GM12878 (cell line): ENCODE results near the gene PNMA8B. TPM values are rescaled to one million over a fixed set of nuclear protein-coding genes. Genes with fewer than 3 reads are reported as not detected.

Experiments
- ATAC-seq: fragments of 200-7000 bp; cut with Tn5 transposase; 3 replicates; pipeline ENCODE4 v1.9.1; 2020; ENCODE audit warnings: mild to moderate bottlenecking, moderate library complexity
- BruUV-seq: library from RNA; stranded (reverse); fragments of 400-500 nt; replicated peaks from 2 replicates; lab custom pipeline; 2021; lab: Mats Ljungman, UMichigan
- CTCF ChIA-PET: fragments of 300-600 bp; sonication (Branson Sonifier 250); formaldehyde crosslinking; extraction: SDS; loops from one replicate; lab custom pipeline; 2021; ENCODE audit warnings: inconsistent platforms; lab: Yijun Ruan, JAX
- POLR2A ChIA-PET: fragments of 350-600 bp; formaldehyde crosslinking; extraction: SDS; loops from one replicate; lab custom pipeline; 2021; ENCODE audit warnings: inconsistent platforms; lab: Charles Lee
- RAD21 ChIA-PET: fragments of 300-600 bp; sonication (Branson Sonifier 250); formaldehyde crosslinking; loops from one replicate; lab custom pipeline; 2023; ENCODE audit warnings: antibody characterized with exemption; ENCODE audit not compliant: unreplicated experiment; lab: Charles Lee
- SMC1A ChIA-PET: fragments of 300-600 bp; sonication (Branson Sonifier 250); formaldehyde crosslinking; loops from one replicate; lab custom pipeline; 2023; ENCODE audit not compliant: unreplicated experiment, uncharacterized antibody; lab: Charles Lee
- DNase-seq: peaks from one replicate; pipeline ENCODE4 v3.0.0-alpha.2; 2011; ENCODE audit warnings: low read depth, low spot score
- FAIRE-seq: peaks from 3 replicates; lab custom pipeline; 2011; peaks lifted over from hg19 to GRCh38; lab: Jason Lieb, UNC
- H2AFZ ChIP-seq: 2 replicates; pipeline ENCODE4 v1.6.0; 2011; ENCODE audit warnings: low read depth, low read length, control low read depth; ENCODE audit not compliant: control insufficient read depth
- H3K27ac ChIP-seq: 2 replicates; pipeline ENCODE4 v1.5.1; 2011; ENCODE audit warnings: control low read depth; ENCODE audit not compliant: control insufficient read depth, insufficient read depth
- H3K27me3 ChIP-seq, 2 experiments: replicated peaks in 1 of 2; 2 replicates each; pipeline versions ENCODE4 v1.6.0 to v1.6.1; 2011; ENCODE audit warnings: low read length in 1 of 2; ENCODE audit not compliant: control insufficient read depth in 2 of 2, insufficient read depth in 2 of 2
- H3K36me3 ChIP-seq, 2 experiments: 2 replicates each; pipeline ENCODE4 v1.5.1; 2011; ENCODE audit warnings: low read length in 1 of 2; ENCODE audit not compliant: control insufficient read depth in 2 of 2, insufficient read depth in 2 of 2
- H3K4me1 ChIP-seq: 2 replicates; pipeline ENCODE4 v1.6.1; 2011; ENCODE audit warnings: mild to moderate bottlenecking, low read length, moderate library complexity, mixed read lengths; ENCODE audit not compliant: control insufficient read depth, insufficient read depth
- H3K4me2 ChIP-seq: 2 replicates; pipeline ENCODE4 v1.6.0; 2011; ENCODE audit warnings: control low read depth; ENCODE audit not compliant: control insufficient read depth, insufficient read depth
- H3K4me3 ChIP-seq: fragments of 200-600 bp; sonication (generic); 2 replicates; pipeline ENCODE4 v1.5.1; 2016
- H3K79me2 ChIP-seq: 2 replicates; pipeline ENCODE4 v1.6.0; 2011; ENCODE audit warnings: low read length; ENCODE audit not compliant: control insufficient read depth, insufficient read depth
- H3K9ac ChIP-seq: 2 replicates; pipeline ENCODE4 v1.8.0; 2011; ENCODE audit warnings: low read length, control low read depth, mixed read lengths; ENCODE audit not compliant: control insufficient read depth, insufficient read depth
- H3K9me3 ChIP-seq: replicated peaks from 3 replicates; pipeline ENCODE4 v1.5.1; 2011; ENCODE audit warnings: mild to moderate bottlenecking, low read length; ENCODE audit not compliant: control insufficient read depth, insufficient read depth
- H4K20me1 ChIP-seq: 2 replicates; pipeline ENCODE4 v1.6.0; 2011; ENCODE audit not compliant: control insufficient read depth, insufficient read depth
- BACH1 ChIP-seq: fragments of 450-650 bp; IDR thresholded peaks from 2 replicates; pipeline ENCODE4 v1.6.1; 2017; ENCODE audit warnings: mild to moderate bottlenecking, borderline replicate concordance
- BCL11A ChIP-seq: IDR thresholded peaks from 2 replicates; pipeline ENCODE4 v1.6.1; 2011; ENCODE audit warnings: low read depth, low read length
- CBX3 ChIP-seq: fragments of 200-600 bp; sonication (generic); IDR thresholded peaks from 2 replicates; pipeline ENCODE4 v1.6.1; 2016; ENCODE audit warnings: low read depth, borderline replicate concordance
- CREB1 ChIP-seq: IDR thresholded peaks from 2 replicates; pipeline ENCODE4 v1.6.1; 2012; ENCODE audit warnings: low read depth, mild to moderate bottlenecking, inconsistent platforms
- CREM ChIP-seq: IDR thresholded peaks from 2 replicates; pipeline ENCODE4 v1.6.1; 2014; ENCODE audit warnings: antibody characterized with exemption, low read depth
- FOXM1 ChIP-seq: IDR thresholded peaks from 2 replicates; pipeline ENCODE4 v1.6.1; 2012; ENCODE audit warnings: low read depth, mild to moderate bottlenecking, inconsistent platforms, low read length, moderate library complexity
- GABPA ChIP-seq: IDR thresholded peaks from 2 replicates; pipeline ENCODE4 v1.6.1; 2014; ENCODE audit warnings: antibody characterized with exemption, low read depth, mild to moderate bottlenecking, inconsistent platforms
- GATAD2B ChIP-seq: fragments of 450-650 bp; conservative IDR thresholded peaks from 2 replicates; pipeline ENCODE4 v1.6.1; 2017; ENCODE audit warnings: low read depth, mild to moderate bottlenecking, moderate library complexity
- IRF3 ChIP-seq: fragments of 450-650 bp; IDR thresholded peaks from 2 replicates; pipeline ENCODE4 v1.6.1; 2014; ENCODE audit warnings: mild to moderate bottlenecking
- LARP7 ChIP-seq: fragments of 450-650 bp; IDR thresholded peaks from 2 replicates; pipeline ENCODE4 v1.6.1; 2017; ENCODE audit warnings: mild to moderate bottlenecking
- MTA2 ChIP-seq: fragments of 450-650 bp; IDR thresholded peaks from 2 replicates; pipeline ENCODE4 v1.6.1; 2016; ENCODE audit warnings: low read depth, mild to moderate bottlenecking, moderate library complexity
- PAX8 ChIP-seq: fragments of 450-650 bp; IDR thresholded peaks from 2 replicates; pipeline ENCODE4 v1.6.1; 2017; ENCODE audit warnings: mild to moderate bottlenecking, moderate library complexity
- SPI1 ChIP-seq: IDR thresholded peaks from 2 replicates; pipeline ENCODE4 v1.6.1; 2011; ENCODE audit warnings: low read depth, mild to moderate bottlenecking, low read length, moderate library complexity, borderline replicate concordance; ENCODE audit not compliant: insufficient read depth
- SREBF2 ChIP-seq: IDR thresholded peaks from 2 replicates; pipeline ENCODE4 v1.6.1; 2012; ENCODE audit warnings: mild to moderate bottlenecking, low read length
- ZBTB40 ChIP-seq: fragments of 450-650 bp; IDR thresholded peaks from 2 replicates; pipeline ENCODE4 v1.6.1; 2016; ENCODE audit warnings: mild to moderate bottlenecking, moderate library complexity, borderline replicate concordance
- WGBS: methylation state at CpG from one replicate; pipeline ENCODE4 v1.1.6; 2016; ENCODE audit warnings: low lambda C conversion rate; ENCODE audit not compliant: insufficient replicate concordance, insufficient coverage; ENCODE audit errors: missing lambda C conversion rate; 5-methylcytosine and 5-hydroxymethylcytosine counted together
- in situ Hi-C: fragments of 300-500 bp; cut with MboI; formaldehyde crosslinking; loops from 9 replicates; pipeline ENCODE4 v1.14.3; 2018; ENCODE audit warnings: mixed read lengths
- intact Hi-C: fragments of 100-400 bp; cut with micrococcal nuclease; formaldehyde crosslinking; loops from one replicate; pipeline ENCODE4 v1.14.2; 2022; ENCODE audit not compliant: unreplicated experiment
- polyA plus RNA-seq, 11 experiments: library from polyadenylated mRNA; depleted of rRNA in 4 of 11; unstranded in 6 of 11; stranded (reverse) in 5 of 11; fragments of >200 nt; fragmentation: Nextera tagmentation in 4 of 11; fragmentation: Illumina TruSeq in 1 of 11; extraction: Ambion mirVana in 4 of 11; extraction: Trizol in 1 of 11; gene quantifications; 1 replicate in 1 of 11; 2 replicates in 10 of 11; pipeline versions ENCODE4 v1.2.1 to v1.2.3, GENCODE V29; 2011 to 2016; ENCODE audit warnings: inconsistent platforms in 2 of 11, missing spikeins in 2 of 11, low read depth in 1 of 11
- total RNA-seq, 4 experiments: library from RNA; depleted of rRNA in 3 of 4; stranded (reverse); fragments of >200 nt in 3 of 4; fragmentation: Illumina TruSeq in 1 of 4; extraction: Trizol in 1 of 4; gene quantifications; 2 replicates each; pipeline versions ENCODE4 v1.2.1 to v1.2.3, GENCODE V29; 2013 to 2021
- TF ChIP-seq, protein P1 (sequence below): IDR thresholded peaks from 2 replicates; pipeline ENCODE4 v1.6.1; 2012; ENCODE audit warnings: low read length, inconsistent platforms

The PNMA8B gene
- total and polyA plus RNA-seq, 10 of the 15 experiments (the other 5 are each of a cell fraction or from before 2014, with no cell fraction given): 0.01 TPM; not detected in 9

DNA sequence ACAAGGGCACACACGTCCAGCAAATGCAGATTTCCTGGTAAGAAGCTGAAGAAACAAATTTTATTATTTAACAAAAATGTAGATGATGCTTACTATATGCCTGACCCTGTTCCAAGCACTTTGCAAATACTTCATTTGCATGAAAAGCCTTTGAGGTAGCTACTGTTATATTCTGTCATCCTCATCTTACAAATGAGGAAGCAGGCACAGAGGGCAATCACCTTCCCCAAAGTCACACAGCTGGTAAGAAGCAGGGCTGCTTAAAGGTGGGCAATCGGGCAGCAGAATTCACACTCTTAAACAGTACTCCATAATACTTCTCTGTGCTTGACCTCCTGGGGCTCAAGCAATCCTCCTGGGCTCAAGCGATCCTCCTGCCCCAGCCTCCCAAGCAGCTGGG is 48.7 kb downstream of the PNMA8B start:
- RAD21 ChIA-PET: interaction anchor here (0.6 kb wide), 1 partner anchor 30 kb away, joined by 4 read pairs; no protein-coding TSS in a partner anchor
- no peaks in the 10 kb centered on the region; the same call in 2 of the 3 replicates for H3K9me3 ChIP-seq
- CTCF ChIA-PET: no interaction called here
- no TSS peak for BruUV-seq
- DNase-seq: no peak
- no peaks in the 10 kb centered on the region for H4K20me1 ChIP-seq
- no peaks in the 10 kb centered on the region for H3K79me2 ChIP-seq
- no peak overlapping the region for H3K9ac ChIP-seq
- in situ Hi-C loops (no loop called here), intact Hi-C loops (no loop called here)
- H3K4me2 ChIP-seq: no peak overlapping the region
- no peaks in the 10 kb centered on the region for H3K27me3 ChIP-seq
- POLR2A ChIA-PET: interaction anchor here (0.5 kb wide), 1 partner anchor 46 kb away, joined by 3 read pairs; no protein-coding TSS in a partner anchor
- no peak for FAIRE-seq
- SMC1A ChIA-PET: no interaction called here
- H3K36me3 ChIP-seq: no peaks in the 10 kb centered on the region
- no peak overlapping the region for H3K4me3 ChIP-seq
- no peak overlapping the region for H3K27ac ChIP-seq
- H3K4me1 ChIP-seq: no peaks in the 10 kb centered on the region
- ATAC-seq: no peak
- WGBS: 0% methylated on average over 3 of the region's 3 CpGs
- no peak overlapping the region for H2AFZ ChIP-seq
- TF ChIP-seq BCL11A (no peak), CREB1 (no peak), GATAD2B (no peak), GABPA (no peak), FOXM1 (no peak), ZBTB40 (no peak), SPI1 (no peak), CREM (no peak), MTA2 (no peak), IRF3 (no peak), BACH1 (no peak), SREBF2 (no peak), CBX3 (no peak), LARP7 (no peak), PAX8 (no peak)
- TF ChIP-seq, protein P1, sequence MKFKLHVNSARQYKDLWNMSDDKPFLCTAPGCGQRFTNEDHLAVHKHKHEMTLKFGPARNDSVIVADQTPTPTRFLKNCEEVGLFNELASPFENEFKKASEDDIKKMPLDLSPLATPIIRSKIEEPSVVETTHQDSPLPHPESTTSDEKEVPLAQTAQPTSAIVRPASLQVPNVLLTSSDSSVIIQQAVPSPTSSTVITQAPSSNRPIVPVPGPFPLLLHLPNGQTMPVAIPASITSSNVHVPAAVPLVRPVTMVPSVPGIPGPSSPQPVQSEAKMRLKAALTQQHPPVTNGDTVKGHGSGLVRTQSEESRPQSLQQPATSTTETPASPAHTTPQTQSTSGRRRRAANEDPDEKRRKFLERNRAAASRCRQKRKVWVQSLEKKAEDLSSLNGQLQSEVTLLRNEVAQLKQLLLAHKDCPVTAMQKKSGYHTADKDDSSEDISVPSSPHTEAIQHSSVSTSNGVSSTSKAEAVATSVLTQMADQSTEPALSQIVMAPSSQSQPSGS: no peak
